ENCODE results near the gene ZNF738.
A peak's percentile ranks its signal among the peaks of the same experiment; 100 is the strongest.

ZNF738 gene

GRCh38 chr19:21396893-21397572, 38.2 kb downstream of the ZNF738 start, which contains the start of gene ZNF493:
Gene ZNF493 (plus strand): TSS chr19:21397133. CDS start chr19:21397238, 105 bp downstream.
- TF ChIP-seq USF1 (IDR thresholded peaks at IDR 0.05): no peak
- TF ChIP-seq FOXM1 (IDR thresholded peaks at IDR 0.05; ENCODE audit: borderline replicate concordance, low read depth): no peak
- 0 out of 2 replicates have a peak, but pooled peaks have one; percentile 15 for TF ChIP-seq CREB1 (IDR thresholded peaks at IDR 0.05; ENCODE audit: low read depth)
- TF ChIP-seq CEBPB (IDR thresholded peaks at IDR 0.05): no peak
- no peak for TF ChIP-seq EP300 (IDR thresholded peaks at IDR 0.05; ENCODE audit: borderline replicate concordance)
- TF ChIP-seq, protein P1, sequence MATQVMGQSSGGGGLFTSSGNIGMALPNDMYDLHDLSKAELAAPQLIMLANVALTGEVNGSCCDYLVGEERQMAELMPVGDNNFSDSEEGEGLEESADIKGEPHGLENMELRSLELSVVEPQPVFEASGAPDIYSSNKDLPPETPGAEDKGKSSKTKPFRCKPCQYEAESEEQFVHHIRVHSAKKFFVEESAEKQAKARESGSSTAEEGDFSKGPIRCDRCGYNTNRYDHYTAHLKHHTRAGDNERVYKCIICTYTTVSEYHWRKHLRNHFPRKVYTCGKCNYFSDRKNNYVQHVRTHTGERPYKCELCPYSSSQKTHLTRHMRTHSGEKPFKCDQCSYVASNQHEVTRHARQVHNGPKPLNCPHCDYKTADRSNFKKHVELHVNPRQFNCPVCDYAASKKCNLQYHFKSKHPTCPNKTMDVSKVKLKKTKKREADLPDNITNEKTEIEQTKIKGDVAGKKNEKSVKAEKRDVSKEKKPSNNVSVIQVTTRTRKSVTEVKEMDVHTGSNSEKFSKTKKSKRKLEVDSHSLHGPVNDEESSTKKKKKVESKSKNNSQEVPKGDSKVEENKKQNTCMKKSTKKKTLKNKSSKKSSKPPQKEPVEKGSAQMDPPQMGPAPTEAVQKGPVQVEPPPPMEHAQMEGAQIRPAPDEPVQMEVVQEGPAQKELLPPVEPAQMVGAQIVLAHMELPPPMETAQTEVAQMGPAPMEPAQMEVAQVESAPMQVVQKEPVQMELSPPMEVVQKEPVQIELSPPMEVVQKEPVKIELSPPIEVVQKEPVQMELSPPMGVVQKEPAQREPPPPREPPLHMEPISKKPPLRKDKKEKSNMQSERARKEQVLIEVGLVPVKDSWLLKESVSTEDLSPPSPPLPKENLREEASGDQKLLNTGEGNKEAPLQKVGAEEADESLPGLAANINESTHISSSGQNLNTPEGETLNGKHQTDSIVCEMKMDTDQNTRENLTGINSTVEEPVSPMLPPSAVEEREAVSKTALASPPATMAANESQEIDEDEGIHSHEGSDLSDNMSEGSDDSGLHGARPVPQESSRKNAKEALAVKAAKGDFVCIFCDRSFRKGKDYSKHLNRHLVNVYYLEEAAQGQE (IDR thresholded peaks at IDR 0.05; ENCODE audit: low read depth): no peak
- TF ChIP-seq TAF1 (IDR thresholded peaks at IDR 0.05; ENCODE audit: low read depth): peak; percentile 51
- TF ChIP-seq, protein P2, sequence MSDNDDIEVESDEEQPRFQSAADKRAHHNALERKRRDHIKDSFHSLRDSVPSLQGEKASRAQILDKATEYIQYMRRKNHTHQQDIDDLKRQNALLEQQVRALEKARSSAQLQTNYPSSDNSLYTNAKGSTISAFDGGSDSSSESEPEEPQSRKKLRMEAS (IDR thresholded peaks at IDR 0.05): peak; percentile 58
- TF ChIP-seq RAD21 (IDR thresholded peaks at IDR 0.05; ENCODE audit: low read depth): no peak

GRCh38 chr19:21398851-21399250, 40.1 kb downstream of the ZNF738 start:
- TF ChIP-seq FOXM1 (IDR thresholded peaks at IDR 0.05; ENCODE audit: borderline replicate concordance, low read depth): no peak
- no peak for TF ChIP-seq RAD21 (IDR thresholded peaks at IDR 0.05; ENCODE audit: low read depth)
- TF ChIP-seq CEBPB (IDR thresholded peaks at IDR 0.05): no peak
- TF ChIP-seq NFIC (IDR thresholded peaks at IDR 0.05): no peak
- TF ChIP-seq ZBTB7A (IDR thresholded peaks at IDR 0.05; ENCODE audit: low read depth): no peak
- no peak for TF ChIP-seq YY1 (IDR thresholded peaks at IDR 0.05; ENCODE audit: low read depth)
- no peak for TF ChIP-seq TAF1 (IDR thresholded peaks at IDR 0.05; ENCODE audit: low read depth)
- TF ChIP-seq TEAD4 (IDR thresholded peaks at IDR 0.05): no peak

DNA sequence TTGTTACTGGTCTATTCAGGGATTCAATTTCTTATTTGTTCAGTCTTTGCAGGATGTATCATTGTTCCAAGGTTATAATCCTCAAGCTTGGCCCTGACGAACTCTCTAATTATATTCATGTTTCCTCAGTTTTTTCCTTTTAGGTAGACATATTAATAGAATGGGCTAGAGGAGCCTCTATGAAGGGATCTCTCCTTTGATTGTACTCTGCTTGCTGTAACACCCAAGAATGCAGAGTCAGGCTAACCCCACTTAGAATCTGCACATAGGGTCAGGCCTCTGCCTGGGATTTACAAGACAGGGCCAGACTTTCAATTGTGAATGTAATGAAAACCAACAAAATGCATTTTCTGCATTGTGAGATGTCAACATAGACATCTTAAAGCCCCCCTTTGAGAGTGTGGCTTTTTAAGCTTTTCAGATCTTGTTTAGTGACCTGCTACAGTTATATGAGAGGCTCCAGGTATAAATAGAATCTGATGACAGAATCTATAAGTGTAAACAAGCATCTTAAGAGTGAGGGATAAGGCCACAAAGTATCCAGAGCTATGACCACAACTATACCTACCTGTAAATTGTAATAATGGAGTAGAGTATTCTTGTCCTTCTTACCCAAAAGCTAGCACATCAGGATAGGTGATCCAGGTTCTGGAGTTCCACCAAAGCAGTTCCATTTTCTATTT, 43.6 kb downstream of the ZNF738 start:
- TF ChIP-seq FOXM1 (IDR thresholded peaks at IDR 0.05; ENCODE audit: borderline replicate concordance, low read depth) (no peak), CEBPB (IDR thresholded peaks at IDR 0.05) (no peak), NFIC (IDR thresholded peaks at IDR 0.05) (no peak), EP300 (IDR thresholded peaks at IDR 0.05; ENCODE audit: borderline replicate concordance) (no peak), USF1 (IDR thresholded peaks at IDR 0.05) (no peak), TAF1 (IDR thresholded peaks at IDR 0.05; ENCODE audit: low read depth) (no peak), EGR1 (IDR thresholded peaks at IDR 0.05) (no peak)

DNA sequence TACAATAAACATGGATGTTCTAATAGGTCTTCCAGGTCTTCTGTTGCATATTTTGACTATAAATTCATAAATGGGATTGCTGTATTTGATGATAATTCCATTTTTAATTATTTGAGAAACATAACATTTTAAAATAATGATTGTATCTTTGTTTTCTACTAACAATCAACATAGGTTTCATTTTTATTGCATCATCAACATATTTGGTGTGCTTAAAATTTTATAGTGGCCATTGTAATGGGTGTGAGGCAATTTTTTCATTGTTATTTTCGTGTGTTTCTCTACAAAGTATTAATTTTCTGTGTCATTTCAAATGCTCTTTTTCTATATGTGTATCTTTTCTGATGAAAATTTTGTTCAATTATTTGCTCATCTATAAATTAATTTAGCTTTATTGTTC, 51.4 kb downstream of the ZNF738 start:
- TF ChIP-seq EGR1 (IDR thresholded peaks at IDR 0.05): no peak
- no peak for TF ChIP-seq TCF12 (IDR thresholded peaks at IDR 0.05; ENCODE audit: low read depth)
- TF ChIP-seq, protein P2 (IDR thresholded peaks at IDR 0.05): no peak
- TF ChIP-seq RAD21 (IDR thresholded peaks at IDR 0.05; ENCODE audit: low read depth): no peak
- no peak for TF ChIP-seq CEBPB (IDR thresholded peaks at IDR 0.05)
- no peak for TF ChIP-seq TAF1 (IDR thresholded peaks at IDR 0.05; ENCODE audit: low read depth)
- TF ChIP-seq USF1 (IDR thresholded peaks at IDR 0.05): no peak
- TF ChIP-seq YY1 (IDR thresholded peaks at IDR 0.05; ENCODE audit: low read depth): no peak
- no peak for TF ChIP-seq TEAD4 (IDR thresholded peaks at IDR 0.05)
- TF ChIP-seq EP300 (IDR thresholded peaks at IDR 0.05; ENCODE audit: borderline replicate concordance): no peak
- no peak for TF ChIP-seq CREB1 (IDR thresholded peaks at IDR 0.05; ENCODE audit: low read depth)
- TF ChIP-seq, protein P1 (IDR thresholded peaks at IDR 0.05; ENCODE audit: low read depth): no peak
- TF ChIP-seq ZBTB7A (IDR thresholded peaks at IDR 0.05; ENCODE audit: low read depth): no peak
- no peak for TF ChIP-seq NFIC (IDR thresholded peaks at IDR 0.05)
- no peak for TF ChIP-seq FOXM1 (IDR thresholded peaks at IDR 0.05; ENCODE audit: borderline replicate concordance, low read depth)

- no peak for TF ChIP-seq TEAD4 (IDR thresholded peaks at IDR 0.05)
- no peak for TF ChIP-seq NFIC (IDR thresholded peaks at IDR 0.05)
- TF ChIP-seq TAF1 (IDR thresholded peaks at IDR 0.05; ENCODE audit: low read depth): no peak
- TF ChIP-seq, protein P2 (IDR thresholded peaks at IDR 0.05): no peak
- TF ChIP-seq TCF12 (IDR thresholded peaks at IDR 0.05; ENCODE audit: low read depth): no peak
- TF ChIP-seq EGR1 (IDR thresholded peaks at IDR 0.05): no peak
- no peak for TF ChIP-seq FOXM1 (IDR thresholded peaks at IDR 0.05; ENCODE audit: borderline replicate concordance, low read depth)
- no peak for TF ChIP-seq RAD21 (IDR thresholded peaks at IDR 0.05; ENCODE audit: low read depth)
- TF ChIP-seq ZBTB7A (IDR thresholded peaks at IDR 0.05; ENCODE audit: low read depth): no peak
- no peak for TF ChIP-seq CREB1 (IDR thresholded peaks at IDR 0.05; ENCODE audit: low read depth)
These were observed 63.4 kb downstream of the ZNF738 start for GRCh38 chr19:21422244-21422643.

Measured in Ishikawa (cell line).